Measurements from ENCODE around the gene MYOG.

The MYOG gene

DNA sequence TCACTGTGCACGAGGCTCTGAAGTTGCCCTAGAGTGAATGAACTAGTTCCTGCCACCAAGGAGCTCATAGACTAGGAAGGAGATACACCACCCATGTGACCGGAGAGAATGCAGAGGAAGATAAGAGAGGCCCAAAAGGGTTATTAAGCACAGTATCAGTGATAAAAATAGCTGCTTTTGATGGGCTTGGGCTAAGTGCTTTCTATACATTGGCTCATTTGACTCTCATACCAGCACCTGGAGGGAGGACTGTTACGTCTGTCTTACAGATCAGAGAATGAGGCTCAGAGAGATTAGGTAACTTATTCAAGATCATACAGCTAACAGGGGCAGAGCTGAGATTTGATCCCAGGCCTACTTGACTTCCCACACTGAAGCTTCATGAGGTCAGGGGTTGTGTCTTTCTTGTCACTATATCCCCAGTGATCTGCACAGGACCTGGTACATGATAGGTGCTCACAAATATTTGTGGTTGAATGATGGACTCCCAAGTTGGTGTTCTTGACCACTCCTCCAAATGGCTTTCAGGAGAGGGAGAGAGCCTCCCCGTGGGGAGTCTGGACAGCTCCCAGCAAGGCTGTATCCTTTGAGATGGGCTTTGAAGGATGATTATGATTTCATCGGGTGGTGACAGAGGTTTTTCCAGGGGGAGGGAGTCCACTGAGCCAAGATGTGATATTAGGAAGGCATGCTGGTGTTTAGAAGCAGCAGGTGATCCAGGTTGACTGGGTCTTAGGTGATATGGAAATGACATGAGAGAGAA lies 45.1 kb downstream of the MYOG start:
- no peak for DNase-seq (ENCODE audit: low read depth)
- Histone ChIP-seq H3K4me3 (ENCODE audit: low read length) (no peak overlapping the region), H3K36me3 (ENCODE audit: control insufficient read depth, insufficient read depth, low read length, severe bottlenecking) (no peaks in the 10 kb centered on the region), H3K9me3 (ENCODE audit: control insufficient read depth, low read length) (no peaks in the 10 kb centered on the region), H3K27me3 (replicated peaks; ENCODE audit: control insufficient read depth, insufficient read depth, low read length) (no peaks in the 10 kb centered on the region), H3K9ac (ENCODE audit: low read length) (no peak overlapping the region), H3K4me1 (ENCODE audit: control insufficient read depth, insufficient read depth, low read length) (peaks cover 13% of the 10 kb centered on the region)

GRCh38 chr1:203039609-203040512 lies 46.0 kb downstream of the MYOG start:
- peaks cover 13% of the 10 kb centered on the region for H3K4me1 ChIP-seq (ENCODE audit: control insufficient read depth, insufficient read depth, low read length)
- H3K4me3 ChIP-seq (ENCODE audit: low read length), result no peak overlapping the region
- no peaks in the 10 kb centered on the region for H3K27me3 ChIP-seq (replicated peaks; ENCODE audit: control insufficient read depth, insufficient read depth, low read length)
- H3K36me3 ChIP-seq (ENCODE audit: control insufficient read depth, insufficient read depth, low read length, severe bottlenecking), result no peaks in the 10 kb centered on the region
- H3K9me3 ChIP-seq (ENCODE audit: control insufficient read depth, low read length), result no peaks in the 10 kb centered on the region
- H3K9ac ChIP-seq (ENCODE audit: low read length), result no peak overlapping the region
- no peak for DNase-seq (ENCODE audit: low read depth)

GRCh38 chr1:203038891-203039608 lies 46.8 kb downstream of the MYOG start:
- DNase-seq (ENCODE audit: low read depth), result peak; percentile 89
- H3K9me3 ChIP-seq (ENCODE audit: control insufficient read depth, low read length), result no peaks in the 10 kb centered on the region
- no peaks in the 10 kb centered on the region for H3K36me3 ChIP-seq (ENCODE audit: control insufficient read depth, insufficient read depth, low read length, severe bottlenecking)
- H3K27me3 ChIP-seq (replicated peaks; ENCODE audit: control insufficient read depth, insufficient read depth, low read length), result no peaks in the 10 kb centered on the region
- H3K9ac ChIP-seq (ENCODE audit: low read length), result no peak overlapping the region
- peaks cover 13% of the 10 kb centered on the region for H3K4me1 ChIP-seq (ENCODE audit: control insufficient read depth, insufficient read depth, low read length)
- no peak overlapping the region for H3K4me3 ChIP-seq (ENCODE audit: low read length)

DNA sequence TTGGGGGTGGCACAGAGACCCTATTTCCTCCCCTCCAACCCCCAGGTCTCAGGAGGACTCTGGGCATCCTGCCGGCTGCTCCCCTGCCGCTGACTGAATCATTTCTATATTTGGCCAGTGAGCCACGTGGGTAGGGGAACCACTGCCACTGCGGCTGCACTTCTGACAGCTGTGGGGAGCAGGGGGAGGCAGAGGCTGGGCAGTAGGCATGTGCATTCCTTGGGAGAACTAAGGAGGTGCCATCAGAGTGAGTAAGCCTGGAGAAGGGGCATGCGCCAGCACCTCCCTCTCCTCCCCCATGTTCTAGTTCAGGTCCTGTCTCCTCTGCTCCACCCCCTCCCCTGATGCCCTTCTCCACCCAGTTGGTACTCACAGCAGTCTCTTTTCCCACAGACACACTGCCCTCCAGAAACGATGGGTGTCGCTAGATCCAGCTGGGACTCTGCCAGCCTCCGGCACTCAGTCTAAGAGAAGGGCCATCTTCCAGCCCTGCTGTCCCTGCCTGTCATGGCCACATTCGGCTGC lies 47.5 kb downstream of the MYOG start:
- peaks cover 13% of the 10 kb centered on the region for H3K4me1 ChIP-seq (ENCODE audit: control insufficient read depth, insufficient read depth, low read length)
- H3K4me3 ChIP-seq (ENCODE audit: low read length), result no peak overlapping the region
- peak; percentile 78 for DNase-seq (ENCODE audit: low read depth)
- no peak overlapping the region for H3K9ac ChIP-seq (ENCODE audit: low read length)
- no peaks in the 10 kb centered on the region for H3K9me3 ChIP-seq (ENCODE audit: control insufficient read depth, low read length)
- H3K36me3 ChIP-seq (ENCODE audit: control insufficient read depth, insufficient read depth, low read length, severe bottlenecking), result no peaks in the 10 kb centered on the region
- no peaks in the 10 kb centered on the region for H3K27me3 ChIP-seq (replicated peaks; ENCODE audit: control insufficient read depth, insufficient read depth, low read length)

DNA sequence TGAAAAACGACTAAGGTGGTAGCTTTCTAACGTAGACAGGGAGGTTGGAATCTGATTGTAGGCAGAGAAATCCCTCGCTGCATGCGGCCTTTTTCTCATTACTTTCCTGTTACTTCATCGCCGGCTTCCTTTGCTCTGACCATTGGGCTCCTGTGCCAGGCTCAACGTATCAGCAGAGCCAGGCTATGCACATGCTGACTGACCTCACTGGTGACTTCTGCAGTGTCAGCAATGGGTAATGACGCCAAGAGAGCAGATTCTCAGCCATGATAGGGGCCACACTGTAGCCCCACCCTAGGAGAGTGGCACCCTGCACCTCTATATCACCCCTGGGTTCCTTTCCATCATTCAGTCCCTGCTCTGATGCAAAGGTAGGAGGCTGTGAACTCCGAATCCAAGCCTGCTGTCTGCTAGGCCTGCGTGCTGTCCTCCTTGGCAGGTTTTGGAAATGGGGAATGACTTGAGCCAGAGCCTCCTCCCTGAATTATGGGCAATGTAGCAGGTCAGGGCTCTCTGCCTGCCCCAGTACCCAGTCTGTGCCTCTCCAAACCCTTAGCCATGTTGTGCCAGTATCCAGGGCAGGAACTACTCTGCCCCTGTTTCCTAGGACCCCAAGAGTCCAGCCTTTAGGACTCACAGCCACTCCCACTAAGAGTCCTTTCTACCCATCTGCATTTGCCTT lies 48.2 kb downstream of the MYOG start:
- Histone ChIP-seq H3K4me3 (ENCODE audit: low read length) (no peak overlapping the region), H3K9ac (ENCODE audit: low read length) (no peak overlapping the region), H3K36me3 (ENCODE audit: control insufficient read depth, insufficient read depth, low read length, severe bottlenecking) (no peaks in the 10 kb centered on the region), H3K9me3 (ENCODE audit: control insufficient read depth, low read length) (no peaks in the 10 kb centered on the region), H3K27me3 (replicated peaks; ENCODE audit: control insufficient read depth, insufficient read depth, low read length) (no peaks in the 10 kb centered on the region), H3K4me1 (ENCODE audit: control insufficient read depth, insufficient read depth, low read length) (peaks cover 13% of the 10 kb centered on the region)
- no peak for DNase-seq (ENCODE audit: low read depth)

DNA sequence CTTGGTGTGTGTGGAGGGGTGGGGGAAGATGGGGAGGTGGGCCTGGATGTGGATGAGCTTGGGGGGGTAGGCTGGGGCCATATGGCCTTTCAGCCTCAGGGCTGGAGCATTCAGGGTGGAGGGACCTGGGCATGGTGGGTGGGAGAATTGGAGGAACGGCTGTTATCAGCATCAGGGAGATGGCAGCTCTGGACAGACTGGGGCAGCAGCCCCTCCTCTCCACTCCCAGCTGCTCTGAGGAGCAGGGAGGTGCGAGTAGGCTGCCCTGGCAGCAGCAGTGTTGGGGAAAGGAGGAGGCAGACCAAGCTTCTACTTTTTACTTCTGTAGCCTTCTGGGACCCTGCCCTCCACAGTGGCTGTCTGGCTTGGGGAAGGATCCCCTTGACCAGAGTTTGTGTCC lies 49.3 kb downstream of the MYOG start:
- no peak for DNase-seq (ENCODE audit: low read depth)
- Histone ChIP-seq H3K4me3 (ENCODE audit: low read length) (no peak overlapping the region), H3K4me1 (ENCODE audit: control insufficient read depth, insufficient read depth, low read length) (peaks cover 9% of the 10 kb centered on the region), H3K9ac (ENCODE audit: low read length) (no peak overlapping the region), H3K36me3 (ENCODE audit: control insufficient read depth, insufficient read depth, low read length, severe bottlenecking) (no peaks in the 10 kb centered on the region), H3K27me3 (replicated peaks; ENCODE audit: control insufficient read depth, insufficient read depth, low read length) (no peaks in the 10 kb centered on the region), H3K9me3 (ENCODE audit: control insufficient read depth, low read length) (no peaks in the 10 kb centered on the region)

GRCh38 chr1:203036135-203036534 lies 49.7 kb downstream of the MYOG start:
- Histone ChIP-seq H3K9me3 (ENCODE audit: control insufficient read depth, low read length) (no peaks in the 10 kb centered on the region), H3K4me1 (ENCODE audit: control insufficient read depth, insufficient read depth, low read length) (peaks cover 9% of the 10 kb centered on the region), H3K36me3 (ENCODE audit: control insufficient read depth, insufficient read depth, low read length, severe bottlenecking) (no peaks in the 10 kb centered on the region), H3K4me3 (ENCODE audit: low read length) (no peak overlapping the region), H3K27me3 (replicated peaks; ENCODE audit: control insufficient read depth, insufficient read depth, low read length) (no peaks in the 10 kb centered on the region), H3K9ac (ENCODE audit: low read length) (no peak overlapping the region)
- DNase-seq (ENCODE audit: low read depth), result peak; percentile 26

- H3K4me1 ChIP-seq (ENCODE audit: control insufficient read depth, insufficient read depth, low read length), result peaks cover 9% of the 10 kb centered on the region
- no peak for DNase-seq (ENCODE audit: low read depth)
- no peaks in the 10 kb centered on the region for H3K27me3 ChIP-seq (replicated peaks; ENCODE audit: control insufficient read depth, insufficient read depth, low read length)
These were observed 50.5 kb downstream of the MYOG start for GRCh38 chr1:203035111-203036000.

GRCh38 chr1:203034422-203035110 lies 51.2 kb downstream of the MYOG start:
- Histone ChIP-seq H3K4me3 (ENCODE audit: low read length) (no peak overlapping the region), H3K9ac (ENCODE audit: low read length) (no peak overlapping the region), H3K27me3 (replicated peaks; ENCODE audit: control insufficient read depth, insufficient read depth, low read length) (no peaks in the 10 kb centered on the region), H3K4me1 (ENCODE audit: control insufficient read depth, insufficient read depth, low read length) (peaks cover 10% of the 10 kb centered on the region), H3K9me3 (ENCODE audit: control insufficient read depth, low read length) (no peaks in the 10 kb centered on the region), H3K36me3 (ENCODE audit: control insufficient read depth, insufficient read depth, low read length, severe bottlenecking) (no peaks in the 10 kb centered on the region)
- DNase-seq (ENCODE audit: low read depth), result no peak

More at GRCh38 chr1:203035111-203036000, 50.5 kb downstream of the MYOG start:
- no peak overlapping the region for H3K9ac ChIP-seq (ENCODE audit: low read length)
- H3K4me3 ChIP-seq (ENCODE audit: low read length), result no peak overlapping the region
- no peaks in the 10 kb centered on the region for H3K36me3 ChIP-seq (ENCODE audit: control insufficient read depth, insufficient read depth, low read length, severe bottlenecking)
- H3K9me3 ChIP-seq (ENCODE audit: control insufficient read depth, low read length), result no peaks in the 10 kb centered on the region
